GM19351 (cell line): Measurements from ENCODE around the gene DCXR.

Experiments
- ATAC-seq: cut with Tn5 transposase; IDR thresholded peaks from one replicate; pipeline ENCODE4 v1.9.1; 2021; ENCODE audit warnings: mild to moderate bottlenecking, moderate library complexity; ENCODE audit not compliant: unreplicated experiment

The DCXR gene

DNA sequence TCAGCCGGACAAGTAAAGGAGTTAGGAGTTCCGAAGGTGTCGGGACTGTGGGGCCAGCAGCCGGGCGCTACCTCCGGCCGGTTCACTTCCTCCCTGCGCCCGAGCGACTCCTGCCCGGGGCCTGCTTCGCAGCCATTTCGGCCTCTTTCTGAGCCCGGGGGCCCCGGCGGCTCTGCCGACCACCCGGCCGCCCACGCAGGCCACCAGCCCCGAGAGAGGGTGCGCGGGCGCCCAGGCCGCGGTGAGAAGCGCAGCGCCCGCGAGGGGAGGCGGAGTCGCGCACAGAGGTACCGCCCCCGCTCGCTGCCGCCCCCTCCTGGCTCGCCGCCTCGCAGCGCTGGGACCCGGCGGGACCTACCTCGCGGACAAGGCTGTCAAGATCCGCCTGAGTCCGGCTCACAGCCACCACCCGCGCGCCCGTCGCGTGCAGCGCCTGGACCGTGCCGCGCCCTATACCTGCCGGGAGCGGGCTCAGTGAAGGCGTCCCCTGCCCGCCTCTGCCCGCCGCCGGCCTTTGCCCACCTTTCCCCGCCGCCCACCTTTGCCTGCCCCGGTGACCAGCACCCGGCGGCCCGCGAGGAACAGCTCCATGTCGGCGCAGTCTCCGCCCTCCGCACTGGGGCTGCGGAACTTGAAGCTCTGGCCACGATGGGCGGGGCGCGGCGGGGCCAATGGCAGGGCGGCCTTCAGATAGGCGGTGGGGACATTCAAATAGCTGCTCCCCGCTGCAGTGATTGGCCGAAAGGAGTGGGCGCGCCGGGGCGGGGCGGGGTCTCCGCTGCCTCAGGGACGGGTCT lies at the start of gene DCXR:
TSS of gene DCXR (minus strand) at position 606 of the 797 bp plus-strand sequence. CDS start at position 591, 15 bp downstream.
- ATAC-seq: peak; percentile 88

DNA sequence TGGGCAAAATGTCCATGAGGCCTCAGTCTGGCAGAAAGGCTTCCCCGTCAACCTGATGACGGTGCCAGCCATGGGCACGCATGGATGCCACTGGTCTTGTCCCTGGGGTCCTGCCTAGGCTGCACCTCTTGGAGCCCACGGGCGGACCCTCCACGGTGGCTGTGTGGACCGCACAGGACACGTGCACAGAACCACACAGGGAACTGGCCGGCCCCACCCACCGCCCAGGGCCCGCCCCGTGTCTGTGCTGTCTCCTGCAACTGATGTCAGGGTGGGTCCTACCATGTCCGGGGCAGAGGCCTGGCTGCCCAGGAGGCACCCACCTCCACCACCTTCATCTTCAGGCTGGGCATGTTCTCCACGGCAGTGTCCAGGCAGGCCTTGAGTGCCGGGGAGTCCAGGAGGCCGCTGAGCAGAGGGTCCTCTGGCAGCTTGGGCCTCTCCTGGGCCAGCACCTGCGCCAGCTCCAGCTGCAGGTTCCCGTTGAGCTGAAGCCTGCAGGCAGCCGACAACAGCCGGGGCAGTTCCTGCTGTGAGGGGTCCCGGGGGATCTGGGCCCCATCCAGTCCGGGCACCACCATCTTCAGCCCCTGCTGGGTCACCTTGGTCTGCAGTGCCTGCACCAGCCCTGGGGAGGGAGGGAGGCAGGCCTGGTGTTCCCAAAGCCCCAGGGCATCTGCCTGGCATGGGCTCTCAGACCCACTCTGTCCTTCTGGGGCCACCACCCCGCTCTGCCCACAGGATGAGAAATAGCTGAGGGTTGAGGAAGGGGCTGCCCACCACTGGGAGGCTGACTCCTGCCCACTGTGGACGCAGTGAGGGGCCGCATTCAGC lies 48.7 kb upstream of the DCXR start:
- ATAC-seq: no peak

GRCh38 chr17:82085031-82085861 lies 47.7 kb upstream of the DCXR start:
- no peak for ATAC-seq

GRCh38 chr17:82084373-82085030 lies 47.0 kb upstream of the DCXR start:
- ATAC-seq: no peak

DNA sequence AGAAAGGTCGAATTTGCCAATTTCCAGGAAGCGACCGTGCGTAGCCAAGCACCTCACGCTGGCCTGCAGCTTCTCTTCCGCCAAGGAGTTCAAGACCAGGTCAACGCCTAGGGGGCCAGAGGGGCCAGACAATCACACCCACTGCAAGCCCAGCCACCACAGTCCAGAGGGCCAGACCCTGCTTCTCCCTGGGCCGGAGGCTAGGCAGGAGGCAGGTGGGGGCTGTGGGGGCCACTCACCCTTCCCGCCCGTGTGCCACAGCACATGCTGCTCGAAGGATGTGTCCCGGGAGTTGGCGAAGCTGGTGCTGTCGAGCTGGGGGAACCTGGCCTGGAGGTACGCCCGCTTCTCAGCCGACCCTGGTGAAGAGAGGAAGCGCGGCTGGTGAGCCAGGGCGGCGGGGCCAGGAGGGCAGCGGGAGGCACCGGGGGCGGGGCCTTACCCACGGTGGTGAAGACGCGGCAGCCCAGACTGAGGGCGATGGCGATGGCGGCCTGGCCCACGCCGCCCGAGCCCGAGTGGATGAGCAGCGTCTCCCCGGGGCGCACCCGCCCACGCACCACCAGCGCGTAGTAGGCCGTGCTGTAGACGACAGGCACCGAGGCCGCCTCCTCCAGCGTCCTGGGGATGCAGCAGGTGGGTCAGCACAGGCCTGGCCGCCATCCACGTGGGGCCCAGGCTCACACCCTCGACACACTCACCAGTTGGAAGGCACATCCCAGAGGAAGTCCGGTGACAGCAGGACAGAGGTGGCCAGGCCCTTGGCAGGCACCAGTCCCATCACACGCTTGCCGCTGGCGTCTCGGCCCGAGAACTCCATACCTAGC lies 46.2 kb upstream of the DCXR start:
- ATAC-seq: no peak

- ATAC-seq: no peak
These were observed 45.5 kb upstream of the DCXR start for GRCh38 chr17:82083009-82083408.

DNA sequence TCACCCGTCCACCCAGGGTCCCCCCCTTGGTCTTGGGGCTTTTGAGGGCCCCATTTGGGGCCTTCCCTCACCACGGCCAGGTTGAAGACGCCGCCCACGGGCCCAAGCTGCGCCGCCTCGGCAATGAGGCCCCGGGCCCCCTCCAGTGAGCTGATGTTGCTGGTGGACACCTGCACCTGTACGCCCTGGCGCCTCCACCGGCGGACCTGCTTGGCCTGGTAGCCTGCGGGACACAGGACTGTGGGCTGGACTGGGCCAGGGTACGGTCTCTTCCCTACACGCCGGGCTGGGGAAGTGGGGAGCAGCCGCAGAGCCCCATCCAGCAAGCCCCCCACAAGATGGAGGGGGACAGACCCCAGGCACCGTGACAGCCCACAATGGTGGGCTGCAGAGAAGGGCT lies 45.0 kb upstream of the DCXR start:
- ATAC-seq: no peak

DNA sequence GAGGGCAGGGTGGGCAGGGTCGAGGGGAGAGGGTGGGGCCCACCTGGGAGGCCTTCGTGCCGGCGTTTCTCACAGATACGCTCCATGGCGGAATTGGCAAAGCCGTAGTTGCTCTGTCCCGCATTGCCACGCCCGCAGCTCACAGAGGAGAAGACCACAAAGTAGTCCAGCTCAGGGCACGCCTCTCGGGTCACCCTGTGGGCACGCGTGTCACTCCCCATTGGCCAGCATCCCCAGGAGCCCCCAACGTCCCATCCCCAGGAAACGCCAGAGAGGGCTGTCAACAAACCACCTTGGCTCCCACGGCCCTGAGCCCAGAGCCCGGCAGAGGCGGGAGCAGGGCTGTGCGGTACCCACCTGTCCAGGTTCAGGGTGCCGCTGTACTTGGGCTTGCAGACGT lies 44.5 kb upstream of the DCXR start:
- ATAC-seq: no peak

DNA sequence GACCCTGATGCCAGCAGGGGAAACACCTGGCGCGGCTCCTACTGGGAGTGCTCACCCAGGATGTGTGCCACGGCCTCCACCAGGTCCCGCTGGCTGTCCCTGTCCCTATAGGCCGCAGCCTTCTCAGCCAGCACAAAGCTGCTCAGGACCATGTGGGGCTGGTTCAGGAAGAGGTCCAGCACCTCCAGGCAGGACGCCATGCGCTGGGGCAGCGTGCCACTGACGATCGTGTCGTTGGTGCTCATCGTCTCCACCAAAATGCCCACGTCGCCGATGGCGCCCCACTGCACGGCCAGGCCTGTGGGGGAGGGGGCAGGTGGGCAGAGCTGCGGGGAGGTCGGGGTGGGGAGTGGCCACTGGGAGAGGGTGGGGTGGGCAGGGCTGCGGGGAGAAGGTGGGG lies 44.0 kb upstream of the DCXR start:
- ATAC-seq: no peak

GRCh38 chr17:82080789-82081464 lies 43.4 kb upstream of the DCXR start:
- no peak for ATAC-seq

DNA sequence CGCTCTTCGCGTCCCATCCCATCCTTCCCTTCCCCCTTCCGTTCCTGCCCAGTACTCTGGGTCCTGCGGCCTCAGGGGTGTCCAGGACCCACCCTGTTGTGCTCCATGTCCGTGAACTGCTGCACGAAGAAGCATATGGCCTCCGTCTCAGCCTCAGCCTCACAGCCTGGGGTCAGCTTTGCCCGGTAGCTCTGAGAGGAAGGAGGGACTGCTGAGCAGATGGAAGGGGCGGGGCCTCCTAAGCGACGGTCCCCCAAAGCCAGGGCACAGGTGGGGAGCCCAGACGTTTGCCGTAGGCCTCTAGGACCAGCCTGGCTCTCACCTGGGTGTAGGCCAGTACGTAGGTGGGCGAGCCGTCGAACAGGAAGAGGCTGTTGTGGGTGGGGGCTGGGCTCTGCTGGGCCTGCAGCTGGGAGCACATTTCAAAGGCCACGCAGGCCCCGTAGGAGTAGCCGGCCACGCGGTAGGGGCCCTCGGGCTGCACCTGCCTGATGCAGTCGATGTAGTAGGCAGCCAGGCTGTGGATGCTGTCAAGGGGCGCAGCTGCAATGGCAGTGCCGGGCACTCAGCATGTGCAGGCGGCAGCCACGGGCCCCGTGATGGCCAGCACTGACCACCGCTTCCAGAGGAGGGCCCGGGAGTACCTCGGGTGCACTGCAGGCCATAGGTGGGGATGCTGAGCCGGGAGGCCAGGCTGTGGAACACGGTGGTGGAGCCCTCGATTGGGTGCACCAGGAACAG lies 42.7 kb upstream of the DCXR start:
- no peak for ATAC-seq

- no peak for ATAC-seq
These were observed 41.6 kb upstream of the DCXR start for GRCh38 chr17:82079001-82079677.

- ATAC-seq: no peak
These were observed 40.9 kb upstream of the DCXR start for GRCh38 chr17:82078433-82078832.

GRCh38 chr17:82077617-82078358 lies 40.3 kb upstream of the DCXR start:
- no peak for ATAC-seq

- ATAC-seq: no peak
These were observed 39.5 kb upstream of the DCXR start for GRCh38 chr17:82076785-82077591.

DNA sequence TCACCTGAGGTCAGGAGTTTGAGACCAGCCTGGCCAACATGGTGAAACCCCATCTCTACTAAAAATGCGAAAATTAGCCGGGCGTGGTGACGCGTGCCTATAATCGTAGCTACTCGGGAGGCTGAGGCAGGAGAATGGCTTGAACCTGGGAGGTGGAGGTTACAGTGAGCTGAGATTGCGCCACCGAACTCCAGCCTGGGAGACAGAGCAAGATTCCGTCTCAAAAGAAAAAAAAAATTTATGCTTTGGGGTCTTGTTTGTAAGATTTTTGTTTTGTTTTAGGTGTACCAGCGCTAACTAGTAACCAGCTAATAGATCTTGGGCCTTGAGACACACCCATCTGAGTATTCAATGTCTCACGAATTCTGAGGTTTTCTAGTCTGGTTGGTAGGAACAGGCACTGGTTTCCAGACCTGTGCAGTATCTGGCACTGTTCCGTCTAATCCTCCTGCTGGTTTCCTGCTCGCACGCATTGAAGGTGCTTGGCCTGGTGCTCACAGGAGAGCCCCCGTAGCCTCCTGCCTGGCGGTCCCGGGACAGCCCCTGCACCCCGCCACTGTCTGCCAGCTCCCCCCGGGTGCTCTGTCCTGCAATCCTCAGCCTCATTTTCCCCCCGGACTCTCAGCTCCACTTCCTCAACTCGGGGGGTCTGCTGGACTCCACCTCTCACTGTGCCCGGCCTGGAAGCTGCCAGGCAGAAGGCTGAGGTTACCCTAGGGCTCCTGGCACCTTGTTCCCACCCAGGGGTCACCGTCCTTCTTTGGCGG lies 38.7 kb upstream of the DCXR start:
- no peak for ATAC-seq
